ENCODE measurements around the gene DLGAP1.
"Not testable (repeated sequence)": the region's sequence is repeated elsewhere in the genome, so short reads cannot be mapped to it uniquely, and the experiment has no call there.

The DLGAP1 gene

GRCh38 chr18:3478262-3478978, 976.7 kb downstream of the DLGAP1 start:
- no peak for DNase-seq

GRCh38 chr18:3472681-3473544, 982.2 kb downstream of the DLGAP1 start:
- DNase-seq: no peak

GRCh38 chr18:3472121-3472520, 983.0 kb downstream of the DLGAP1 start:
- DNase-seq: not testable (repeated sequence)

GRCh38 chr18:3471141-3471648, 983.9 kb downstream of the DLGAP1 start:
- DNase-seq: no peak

GRCh38 chr18:3468833-3469232, 986.3 kb downstream of the DLGAP1 start:
- no peak for DNase-seq

- DNase-seq: no peak
Observed at GRCh38 chr18:3468066-3468705, 986.9 kb downstream of the DLGAP1 start.

GRCh38 chr18:3466872-3467271, 988.2 kb downstream of the DLGAP1 start:
- no peak for DNase-seq

GRCh38 chr18:3466045-3466444, 989.1 kb downstream of the DLGAP1 start:
- DNase-seq: no peak

- DNase-seq: no peak
Observed at GRCh38 chr18:3463051-3463450, 992.1 kb downstream of the DLGAP1 start.

- DNase-seq: no peak
Observed at GRCh38 chr18:3461704-3462103, 993.4 kb downstream of the DLGAP1 start.

GRCh38 chr18:3460823-3461398, 994.2 kb downstream of the DLGAP1 start:
- DNase-seq: no peak

GRCh38 chr18:3458952-3459853, 995.9 kb downstream of the DLGAP1 start:
- no peak for DNase-seq

- no peak for DNase-seq
Observed at GRCh38 chr18:3458378-3458777, 996.7 kb downstream of the DLGAP1 start.

GRCh38 chr18:3457261-3457724, 997.8 kb downstream of the DLGAP1 start:
- no peak for DNase-seq

- peak; percentile 87 for DNase-seq
Observed at GRCh38 chr18:3456686-3457069, 998.4 kb downstream of the DLGAP1 start.

GRCh38 chr18:3455907-3456685, 999.0 kb downstream of the DLGAP1 start:
- DNase-seq: no peak

GRCh38 chr18:3455090-3455635, 999.9 kb downstream of the DLGAP1 start:
- DNase-seq: no peak

- no peak for DNase-seq
Observed at GRCh38 chr18:3454365-3455089, 1000.6 kb downstream of the DLGAP1 start.

GRCh38 chr18:3453540-3454364, 1001.4 kb downstream of the DLGAP1 start:
- no peak for DNase-seq
